Left lung (tissue), 10 donors: ENCODE data around the gene CCDC126. TPM values are rescaled to one million over a fixed set of nuclear protein-coding genes. Genes with fewer than 3 reads are reported as not detected.

Experiments used
- ATAC-seq: fragments of 200-7000 bp; cut with Tn5 transposase; one replicate; pipeline ENCODE4 v1.9.1; 2020; ENCODE audit warnings: moderate library complexity
- DNase-seq, 4 donors: peaks; one replicate each; pipeline ENCODE4 v3.0.0-alpha.2; 2013 to 2020
- H3K27ac ChIP-seq, 2 donors: fragments of 200-600 bp; sonication (generic) in 1 of 2; one replicate each; pipeline versions ENCODE4 v1.5.0 to v1.8.0; 2020 to 2021
- H3K27me3 ChIP-seq, 2 donors: fragments of 200-600 bp; sonication (generic) in 1 of 2; one replicate each; pipeline versions ENCODE4 v1.5.0 to v1.8.0; 2020 to 2021
- H3K36me3 ChIP-seq, 2 donors: fragments of 200-600 bp; sonication (generic) in 1 of 2; one replicate each; pipeline versions ENCODE4 v1.5.0 to v1.8.0; 2020 to 2021
- H3K4me1 ChIP-seq, 2 donors: fragments of 200-600 bp; one replicate each; pipeline ENCODE4 v1.8.0; 2021
- H3K4me3 ChIP-seq, 2 donors: fragments of 200-600 bp; sonication (generic) in 1 of 2; one replicate each; pipeline versions ENCODE4 v1.5.0 to v1.8.0; 2020 to 2021; ENCODE audit warnings: mild to moderate bottlenecking in 1 of 2
- H3K9me3 ChIP-seq, 2 donors: fragments of 200-600 bp; sonication (generic) in 1 of 2; one replicate each; pipeline versions ENCODE4 v1.5.0 to v1.8.0; 2020 to 2021
- CTCF ChIP-seq, 2 donors: fragments of 200-600 bp; sonication (generic) in 1 of 2; IDR thresholded peaks; one replicate each; pipeline versions ENCODE4 v1.5.0 to v1.8.0; 2021; ENCODE audit warnings: antibody characterized with exemption in 2 of 2
- intact Hi-C, 2 donors: fragments of 100-400 bp; cut with DNase I; formaldehyde crosslinking; loops; one replicate each; pipeline versions ENCODE4 v1.11.2 to v1.14.2; 2022
- polyA plus RNA-seq, 6 donors: library from polyadenylated mRNA; unstranded; fragments of 120-200 nt; gene quantifications; one replicate each; pipeline ENCODE4 v1.2.1, GENCODE V29; 2013; ENCODE audit not compliant: insufficient read length in 6 of 6
- total RNA-seq, 2 donors: library from RNA; stranded (reverse); fragmentation: NEBNext Ultra II Directional; extraction: Animal tissue kit (Norgen Biotek cat#: 25700); gene quantifications; one replicate each; pipeline ENCODE4 v1.2.1, GENCODE V29; 2021
- donor health status: DM: no; HTN: yes; CAD: no.
- donor health status: DM: no; HTN: no; CAD: no.

Gene CCDC126
- total and polyA plus RNA-seq, 8 donors = 10.3 to 14.3 (median 11.9) TPM

DNA sequence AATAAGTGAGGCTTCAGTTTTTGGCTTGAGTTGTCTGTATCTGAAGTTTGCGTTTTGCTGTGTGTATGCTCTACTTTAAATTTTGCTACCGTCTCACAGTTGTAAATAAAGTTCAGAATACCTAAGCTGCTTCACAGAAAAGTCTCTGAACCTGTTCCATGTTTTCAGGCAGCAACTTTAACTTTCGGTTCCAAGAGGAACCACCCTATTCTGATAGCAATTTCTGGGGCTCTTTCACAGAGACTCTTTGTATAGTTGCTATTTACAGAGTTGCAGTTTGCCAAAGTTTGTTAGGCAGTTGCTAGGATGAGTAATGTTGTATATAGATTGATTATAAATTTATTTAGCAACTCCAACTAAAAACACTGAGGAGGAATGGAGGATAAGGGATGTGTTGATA, 88.5 kb downstream of the CCDC126 start:
- Histone ChIP-seq H3K4me1 (peaks cover 0 to 12% of the 10 kb centered on the region in 2 donors), H3K4me3 (no peak overlapping the region), H3K27ac (peak overlapping the region in 1 of 2 donors; percentile 18), H3K36me3 (peaks cover 0 to 18% of the 10 kb centered on the region in 2 donors), H3K27me3 (no peaks in the 10 kb centered on the region), H3K9me3 (no peaks in the 10 kb centered on the region)
- no peak for TF ChIP-seq CTCF (IDR thresholded peaks at IDR 0.05)
- DNase-seq (no peak), ATAC-seq (peak; percentile 50)
- intact Hi-C loops = no loop called here

- Histone ChIP-seq H3K27me3 (no peaks in the 10 kb centered on the region), H3K4me1 (no peaks in the 10 kb centered on the region), H3K9me3 (no peaks in the 10 kb centered on the region), H3K27ac (no peak overlapping the region), H3K4me3 (no peak overlapping the region), H3K36me3 (peaks cover 0 to 29% of the 10 kb centered on the region in 2 donors)
- intact Hi-C loops = no loop called here
- peak in 1 of 4 donors; percentile 19 for DNase-seq
- ATAC-seq = no peak
- TF ChIP-seq CTCF (IDR thresholded peaks at IDR 0.05) = no peak
These were observed 89.8 kb downstream of the CCDC126 start for GRCh38 chr7:23687011-23687410.

DNA sequence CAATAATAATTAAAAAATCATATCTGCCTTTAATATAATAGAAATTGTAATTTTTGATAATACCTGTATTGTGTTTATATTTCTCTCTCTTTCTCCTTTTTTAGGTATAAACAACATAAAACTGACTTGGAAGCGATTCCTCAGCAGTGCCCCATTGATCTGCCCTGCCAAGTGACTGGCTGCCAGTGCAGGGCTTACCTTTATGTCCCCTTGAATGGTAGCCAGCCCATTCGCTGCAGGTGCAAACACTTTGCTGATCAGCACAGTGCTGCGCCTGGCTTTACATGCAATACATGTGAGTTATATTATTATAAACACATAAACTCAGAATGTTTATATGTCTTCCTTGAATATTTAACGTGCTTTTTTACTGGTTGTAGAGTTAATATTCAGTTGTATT, 92.0 kb downstream of the CCDC126 start:
- Histone ChIP-seq H3K27ac (no peak overlapping the region), H3K36me3 (peaks cover 0 to 45% of the 10 kb centered on the region in 2 donors), H3K4me3 (no peak overlapping the region), H3K4me1 (no peaks in the 10 kb centered on the region), H3K27me3 (no peaks in the 10 kb centered on the region), H3K9me3 (no peaks in the 10 kb centered on the region)
- no peak for TF ChIP-seq CTCF (IDR thresholded peaks at IDR 0.05)
- ATAC-seq (no peak), DNase-seq (no peak)
- intact Hi-C loops = no loop called here

GRCh38 chr7:23691320-23691719, 94.1 kb downstream of the CCDC126 start:
- DNase-seq = no peak
- no peak for TF ChIP-seq CTCF (IDR thresholded peaks at IDR 0.05)
- Histone ChIP-seq H3K27ac (no peak overlapping the region), H3K4me3 (no peak overlapping the region), H3K4me1 (no peaks in the 10 kb centered on the region), H3K36me3 (peaks cover 0 to 59% of the 10 kb centered on the region in 2 donors), H3K9me3 (no peaks in the 10 kb centered on the region), H3K27me3 (no peaks in the 10 kb centered on the region)
- intact Hi-C loops = no loop called here
- no peak for ATAC-seq

GRCh38 chr7:23693224-23693623, 96.0 kb downstream of the CCDC126 start:
- Histone ChIP-seq H3K4me3 (no peak overlapping the region), H3K4me1 (no peaks in the 10 kb centered on the region), H3K27ac (no peak overlapping the region), H3K27me3 (no peaks in the 10 kb centered on the region), H3K36me3 (peaks cover 0 to 55% of the 10 kb centered on the region in 2 donors), H3K9me3 (no peaks in the 10 kb centered on the region)
- no peak for TF ChIP-seq CTCF (IDR thresholded peaks at IDR 0.05)
- intact Hi-C loops = no loop called here
- ATAC-seq = no peak
- DNase-seq = no peak

Other genes starting within 250 kb of the CCDC126 start
- gene IGF2BP3, start 126.9 kb upstream of the CCDC126 start, total RNA-seq = 1 to 10 TPM; 1.8 to 2.0 TPM
- 10 to 100 TPM; 55.8 to 63.2 (median 58.3) TPM for gene IGF2BP3, start 126.9 kb upstream of the CCDC126 start, polyA plus RNA-seq
- gene TRA2A, start 65.4 kb upstream of the CCDC126 start, total RNA-seq = 10 to 100 TPM; 68.1 to 75.8 TPM
- 100 to 1,000 TPM; 232 to 312 (median 261) TPM for gene TRA2A, start 65.4 kb upstream of the CCDC126 start, polyA plus RNA-seq
- 1 to 10 TPM; 7.6 to 9.3 TPM for gene FAM221A, start 82.8 kb downstream of the CCDC126 start, total RNA-seq
- gene FAM221A, start 82.8 kb downstream of the CCDC126 start, polyA plus RNA-seq = 10 to 100 TPM; 13.2 to 19.0 (median 15.5) TPM
- 1 to 10 TPM; 1.3 to 1.4 TPM for gene STK31, start 112.8 kb downstream of the CCDC126 start, total RNA-seq
- 1 to 10 TPM in 5 of 6 donors, under 1 TPM in 1; 0.90 to 1.6 (median 1.3) TPM for gene STK31, start 112.8 kb downstream of the CCDC126 start, polyA plus RNA-seq